Vagina (tissue), 2 donors: Measurements from ENCODE around the gene RNF144A. TPM values are rescaled to one million over a fixed set of nuclear protein-coding genes. Genes with fewer than 3 reads are reported as not detected.

Source experiments
- DNase-seq, 2 donors: peaks; one replicate each; pipeline ENCODE4 v3.0.0-alpha.2; 2017; ENCODE audit errors: extremely low spot score in 2 of 2
- H3K27ac ChIP-seq: fragments of 200-600 bp; sonication (generic); one replicate; pipeline ENCODE4 v1.5.1; 2019
- H3K27me3 ChIP-seq: fragments of 200-600 bp; sonication (generic); one replicate; pipeline ENCODE4 v1.5.1; 2019
- H3K36me3 ChIP-seq, 2 donors: fragments of 200-600 bp; sonication (generic); one replicate each; pipeline ENCODE4 v1.5.1; 2017 to 2019
- H3K4me1 ChIP-seq: fragments of 200-600 bp; sonication (generic); one replicate; pipeline ENCODE4 v1.5.1; 2019
- H3K4me3 ChIP-seq, 2 donors: fragments of 200-600 bp; sonication (generic); 1 replicate in 1 of 2; 2 replicates in 1 of 2; pipeline ENCODE4 v1.5.1; 2016 to 2019
- H3K9me3 ChIP-seq: fragments of 200-600 bp; sonication (generic); one replicate; pipeline ENCODE4 v1.5.1; 2019
- POLR2A ChIP-seq, 2 donors: fragments of 450-650 bp; IDR thresholded peaks; one replicate each; pipeline ENCODE4 v1.6.1; 2017; ENCODE audit warnings: antibody characterized with exemption in 2 of 2, mild to moderate bottlenecking in 2 of 2, moderate library complexity in 2 of 2
- POLR2AphosphoS5 ChIP-seq, 2 donors: sonication (generic); formaldehyde crosslinking; IDR thresholded peaks; one replicate each; pipeline ENCODE4 v1.9.0; 2017; ENCODE audit warnings: antibody characterized with exemption in 2 of 2, mild to moderate bottlenecking in 2 of 2, low read depth in 1 of 2; ENCODE audit not compliant: insufficient read depth in 1 of 2
- intact Hi-C: fragments of 100-400 bp; cut with DNase I; formaldehyde crosslinking; loops from one replicate; pipeline ENCODE4 v1.15.1; 2023
- total RNA-seq: library from RNA; depleted of rRNA; stranded (reverse); fragments of >200 nt; gene quantifications from one replicate; pipeline ENCODE4 v1.2.3, GENCODE V29; 2016
- TF ChIP-seq, protein P1 (sequence below), 3 experiments: fragments of 450-650 bp in 2 of 3; fragments of 200-600 bp in 1 of 3; sonication (generic) in 1 of 3; IDR thresholded peaks; one replicate each; pipeline ENCODE4 v1.5.1; 2017 to 2019; ENCODE audit warnings: antibody characterized with exemption in 3 of 3, mild to moderate bottlenecking in 2 of 3, moderate library complexity in 2 of 3

Gene RNF144A
- total RNA-seq, 1 donor from 2014 or later = 17.2 TPM

DNA sequence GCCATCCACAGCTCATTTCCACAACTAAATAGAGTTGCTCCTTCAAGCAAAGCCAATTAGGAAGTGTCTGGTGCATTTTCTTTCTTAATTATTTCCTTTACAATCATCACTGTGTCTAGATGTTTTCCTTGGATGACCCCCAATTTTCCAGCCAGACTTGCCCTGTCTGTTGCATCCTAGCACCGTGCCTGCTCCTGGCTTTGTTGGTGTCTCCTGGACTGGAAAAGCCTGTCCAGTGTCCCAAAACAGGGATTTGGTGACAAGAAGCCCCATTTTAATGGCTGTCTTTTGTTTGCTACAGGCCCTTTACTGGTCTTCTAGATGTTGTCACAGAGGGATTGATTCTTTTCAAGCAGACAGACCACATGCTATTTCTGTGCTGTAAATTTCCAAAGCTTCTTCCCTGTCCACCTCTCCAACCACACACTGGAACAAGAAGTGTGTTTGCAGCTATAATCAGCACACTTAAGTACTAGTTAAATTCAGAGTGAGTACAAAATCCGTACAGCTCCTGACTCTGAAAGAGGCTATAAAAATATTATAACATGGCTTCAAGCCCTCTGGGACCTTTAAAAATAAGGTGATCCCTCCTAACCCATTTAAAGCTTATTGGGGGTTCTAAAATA lies 38.4 kb downstream of the RNF144A start:
- Histone ChIP-seq H3K4me3 (no peak overlapping the region), H3K36me3 (no peaks in the 10 kb centered on the region), H3K27ac (peak overlapping the region; percentile 58), H3K4me1 (peaks cover 40% of the 10 kb centered on the region), H3K9me3 (no peaks in the 10 kb centered on the region), H3K27me3 (no peaks in the 10 kb centered on the region)
- intact Hi-C loops = no loop called here
- TF ChIP-seq POLR2AphosphoS5 (IDR thresholded peaks at IDR 0.05; ENCODE audit: insufficient read depth in 1 of 2, low read depth in 1 of 2) (peak in 1 of 2 donors; percentile 13), POLR2A (IDR thresholded peaks at IDR 0.05) (no peak)
- TF ChIP-seq, protein P1, sequence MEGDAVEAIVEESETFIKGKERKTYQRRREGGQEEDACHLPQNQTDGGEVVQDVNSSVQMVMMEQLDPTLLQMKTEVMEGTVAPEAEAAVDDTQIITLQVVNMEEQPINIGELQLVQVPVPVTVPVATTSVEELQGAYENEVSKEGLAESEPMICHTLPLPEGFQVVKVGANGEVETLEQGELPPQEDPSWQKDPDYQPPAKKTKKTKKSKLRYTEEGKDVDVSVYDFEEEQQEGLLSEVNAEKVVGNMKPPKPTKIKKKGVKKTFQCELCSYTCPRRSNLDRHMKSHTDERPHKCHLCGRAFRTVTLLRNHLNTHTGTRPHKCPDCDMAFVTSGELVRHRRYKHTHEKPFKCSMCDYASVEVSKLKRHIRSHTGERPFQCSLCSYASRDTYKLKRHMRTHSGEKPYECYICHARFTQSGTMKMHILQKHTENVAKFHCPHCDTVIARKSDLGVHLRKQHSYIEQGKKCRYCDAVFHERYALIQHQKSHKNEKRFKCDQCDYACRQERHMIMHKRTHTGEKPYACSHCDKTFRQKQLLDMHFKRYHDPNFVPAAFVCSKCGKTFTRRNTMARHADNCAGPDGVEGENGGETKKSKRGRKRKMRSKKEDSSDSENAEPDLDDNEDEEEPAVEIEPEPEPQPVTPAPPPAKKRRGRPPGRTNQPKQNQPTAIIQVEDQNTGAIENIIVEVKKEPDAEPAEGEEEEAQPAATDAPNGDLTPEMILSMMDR (IDR thresholded peaks at IDR 0.05) = no peak
- peak in 1 of 2 donors; percentile 58 for DNase-seq

DNA sequence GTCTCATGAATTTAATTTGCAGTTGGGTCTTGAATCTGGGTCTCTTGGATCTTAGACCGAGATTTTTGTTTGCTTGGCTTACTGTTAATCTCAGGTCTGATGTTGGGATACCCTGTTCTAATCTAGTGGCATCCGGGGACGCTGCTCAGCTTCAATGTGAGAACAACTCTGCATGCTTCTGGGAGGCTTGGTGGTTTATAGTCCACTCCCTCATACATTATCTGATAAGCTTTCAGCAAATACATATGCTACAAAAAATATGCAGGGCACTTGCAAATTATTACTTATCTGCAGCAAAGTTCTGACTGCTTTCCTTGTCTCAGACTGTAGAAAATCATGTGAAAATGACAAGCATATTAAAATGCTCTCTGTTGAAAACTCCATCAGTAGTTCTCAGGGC lies 39.4 kb downstream of the RNF144A start:
- peak overlapping the region; percentile 58 for H3K27ac ChIP-seq

DNA sequence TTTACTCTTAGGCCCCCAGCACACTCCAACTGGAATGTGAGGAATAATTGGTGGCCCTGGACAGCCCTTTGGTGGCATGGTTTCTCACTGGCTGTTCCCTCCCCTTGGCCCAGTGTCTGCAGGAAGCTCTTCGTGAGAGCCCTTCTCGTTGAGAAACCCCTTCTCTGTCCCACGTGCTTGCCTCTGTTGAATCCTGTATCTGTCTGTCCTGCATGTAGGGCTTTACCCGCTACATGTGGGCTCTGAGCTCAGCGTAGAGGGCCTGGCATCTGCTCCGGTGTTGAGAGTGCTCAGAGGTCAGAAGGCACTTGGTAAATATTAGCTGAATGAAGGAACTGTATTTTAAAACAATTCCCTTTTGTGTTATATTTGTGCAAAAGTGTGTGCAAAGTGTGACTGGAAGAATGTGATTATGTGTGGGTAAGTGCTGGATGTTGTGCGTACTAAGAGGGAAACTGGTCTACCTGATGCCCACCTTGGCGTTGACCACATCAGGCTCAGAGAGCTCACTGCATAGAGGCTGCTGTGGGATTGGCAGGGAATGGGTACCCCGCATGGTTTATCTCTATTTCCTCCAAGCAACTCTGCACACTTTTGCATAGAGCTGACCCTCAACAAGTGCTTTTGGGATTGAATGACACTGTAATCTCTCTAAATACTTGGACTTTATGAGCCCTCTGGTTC lies 40.0 kb downstream of the RNF144A start:
- H3K4me1 ChIP-seq = peaks cover 52% of the 10 kb centered on the region
- peak overlapping the region; percentile 76 for H3K27ac ChIP-seq
- no peaks in the 10 kb centered on the region for H3K27me3 ChIP-seq
- TF ChIP-seq POLR2AphosphoS5 (IDR thresholded peaks at IDR 0.05; ENCODE audit: insufficient read depth in 1 of 2, low read depth in 1 of 2) (no peak), POLR2A (IDR thresholded peaks at IDR 0.05) (no peak)
- TF ChIP-seq, protein P1 (IDR thresholded peaks at IDR 0.05) = no peak
- no peak overlapping the region for H3K4me3 ChIP-seq
- intact Hi-C loops = no loop called here
- DNase-seq = peak in 1 of 2 donors; percentile 34
- H3K9me3 ChIP-seq = no peaks in the 10 kb centered on the region
- H3K36me3 ChIP-seq = no peaks in the 10 kb centered on the region

More for the DNA sequence above, 39.4 kb downstream of the RNF144A start:
- H3K4me1 ChIP-seq = peaks cover 46% of the 10 kb centered on the region
- intact Hi-C loops = no loop called here
- TF ChIP-seq, protein P1 (IDR thresholded peaks at IDR 0.05) = no peak
- TF ChIP-seq POLR2AphosphoS5 (IDR thresholded peaks at IDR 0.05; ENCODE audit: insufficient read depth in 1 of 2, low read depth in 1 of 2) = no peak
- H3K36me3 ChIP-seq = no peaks in the 10 kb centered on the region
- no peak overlapping the region for H3K4me3 ChIP-seq
- no peak for DNase-seq
- H3K9me3 ChIP-seq = no peaks in the 10 kb centered on the region
- no peaks in the 10 kb centered on the region for H3K27me3 ChIP-seq

DNA sequence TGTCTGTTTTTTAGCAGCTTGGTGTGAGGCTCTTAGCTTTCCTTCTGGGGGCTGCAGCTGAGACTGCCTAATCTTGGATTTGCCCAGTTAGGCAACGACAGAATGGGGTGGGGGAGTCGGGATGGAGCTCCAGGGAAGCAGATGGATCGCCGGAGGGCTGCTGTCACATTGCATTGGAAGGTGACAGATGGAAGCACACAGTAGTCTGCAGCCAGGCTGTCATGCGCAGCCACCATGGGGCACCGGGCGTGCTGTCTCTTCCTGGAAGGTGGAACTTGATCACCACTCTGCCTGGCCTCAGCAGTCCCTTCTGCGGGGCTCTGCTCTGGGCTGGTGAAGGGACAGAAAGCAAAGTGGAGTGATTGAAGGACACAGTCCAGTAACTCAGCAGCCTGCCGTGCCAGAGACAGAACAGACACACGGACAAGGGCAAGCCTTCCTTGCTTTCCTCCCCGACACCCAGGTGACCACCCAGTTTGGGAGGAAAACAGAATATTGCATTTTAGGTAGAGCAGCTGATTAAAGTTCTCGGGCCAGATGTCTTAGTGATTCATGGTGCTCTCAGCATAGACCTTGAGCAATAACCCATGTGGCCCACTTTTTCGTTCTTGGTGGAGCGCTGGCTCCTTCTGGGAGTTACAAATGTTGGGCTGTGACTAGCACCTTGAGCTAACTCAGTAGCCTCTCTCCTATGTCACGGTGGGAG lies 40.9 kb downstream of the RNF144A start:
- intact Hi-C loops = no loop called here
- peak in 1 of 2 donors; percentile 72 for DNase-seq
- no peaks in the 10 kb centered on the region for H3K27me3 ChIP-seq
- H3K36me3 ChIP-seq = no peaks in the 10 kb centered on the region
- H3K27ac ChIP-seq = peak overlapping the region; percentile 76
- H3K4me3 ChIP-seq = no peak overlapping the region
- H3K4me1 ChIP-seq = peaks cover 53% of the 10 kb centered on the region
- no peaks in the 10 kb centered on the region for H3K9me3 ChIP-seq
- TF ChIP-seq POLR2AphosphoS5 (IDR thresholded peaks at IDR 0.05; ENCODE audit: insufficient read depth in 1 of 2, low read depth in 1 of 2) (no peak), POLR2A (IDR thresholded peaks at IDR 0.05) (no peak)
- TF ChIP-seq, protein P1 (IDR thresholded peaks at IDR 0.05) = no peak
